Uterus (tissue), 4 donors: ENCODE measurements around the gene MIOS. TPM values are rescaled to one million over a fixed set of nuclear protein-coding genes. Genes with fewer than 3 reads are reported as not detected.

Experiments
- DNase-seq, 2 donors: peaks; one replicate each; pipeline ENCODE4 v3.0.0-alpha.2; 2019 to 2020
- H3K27ac ChIP-seq, 2 donors: fragments of 200-600 bp; sonication (generic); 1 replicate in 1 of 2; 2 replicates in 1 of 2; pipeline ENCODE4 v1.5.1; 2016 to 2018
- H3K27me3 ChIP-seq, 2 donors: fragments of 200-600 bp; sonication (generic); one replicate each; pipeline ENCODE4 v1.5.1; 2018 to 2019; ENCODE audit warnings: control low read depth in 1 of 2
- H3K36me3 ChIP-seq, 2 donors: fragments of 200-600 bp; sonication (generic); one replicate each; pipeline ENCODE4 v1.5.1; 2019; ENCODE audit warnings: control low read depth in 1 of 2
- H3K4me1 ChIP-seq, 2 donors: fragments of 200-600 bp; sonication (generic); one replicate each; pipeline ENCODE4 v1.5.1; 2018 to 2019; ENCODE audit warnings: control low read depth in 1 of 2
- H3K4me3 ChIP-seq, 2 donors: fragments of 200-600 bp; sonication (generic); 1 replicate in 1 of 2; 2 replicates in 1 of 2; pipeline ENCODE4 v1.5.1; 2018 to 2019; ENCODE audit warnings: mild to moderate bottlenecking in 1 of 2
- H3K9me3 ChIP-seq, 2 donors: fragments of 200-600 bp; sonication (generic); one replicate each; pipeline ENCODE4 v1.5.1; 2019; ENCODE audit warnings: control low read depth in 1 of 2
- POLR2A ChIP-seq, 2 donors: fragments of 450-650 bp; IDR thresholded peaks; one replicate each; pipeline ENCODE4 v1.6.1; 2016; ENCODE audit warnings: antibody characterized with exemption in 2 of 2, mild to moderate bottlenecking in 1 of 2, moderate library complexity in 1 of 2
- intact Hi-C: fragments of 100-400 bp; cut with DNase I; formaldehyde crosslinking; loops from one replicate; pipeline ENCODE4 v1.15.1; 2023; ENCODE audit warnings: low total_unique reads
- total RNA-seq, 4 donors: library from RNA; depleted of rRNA in 3 of 4; stranded (reverse); fragments of >200 nt in 3 of 4; gene quantifications; one replicate each; pipeline versions ENCODE4 v1.1.0 to v1.2.4, GENCODE V29; 2014 to 2023
- TF ChIP-seq, protein P1 (sequence below), 4 experiments: fragments of 200-600 bp in 2 of 4; fragments of 450-650 bp in 2 of 4; sonication (generic) in 2 of 4; IDR thresholded peaks; one replicate each; pipeline ENCODE4 v1.5.1; 2016 to 2019; ENCODE audit warnings: antibody characterized with exemption in 4 of 4, mild to moderate bottlenecking in 2 of 4, moderate library complexity in 1 of 4
- donor health status: DM: yes; HTN: yes; CAD: no.

Gene MIOS
- total RNA-seq, 4 donors from 2014 or later, result 13.2 to 124 (median 28.5) TPM

DNA sequence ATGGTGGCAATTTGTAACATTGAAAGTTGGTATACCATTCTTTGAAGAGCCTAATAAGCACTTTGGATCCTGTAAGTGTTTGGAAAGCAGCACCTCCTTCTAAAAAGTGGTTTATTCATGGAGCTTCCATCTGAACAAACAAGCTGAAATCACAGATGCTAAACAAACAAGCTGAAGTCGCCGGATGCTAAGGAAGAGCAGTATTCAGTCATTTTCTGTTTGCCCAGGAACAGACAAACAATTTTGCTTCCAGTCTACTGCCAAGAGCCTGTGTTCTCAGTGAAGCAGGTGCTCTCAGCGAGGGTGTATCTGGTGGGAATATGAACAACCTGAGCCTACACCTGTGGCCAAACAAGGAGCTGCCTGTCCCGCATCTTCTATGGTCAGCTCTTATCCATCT is 37.4 kb upstream of the MIOS start:
- intact Hi-C loops, result no loop called here
- Histone ChIP-seq H3K4me3 (no peak overlapping the region), H3K9me3 (no peaks in the 10 kb centered on the region), H3K36me3 (no peaks in the 10 kb centered on the region), H3K27ac (no peak overlapping the region), H3K4me1 (no peaks in the 10 kb centered on the region), H3K27me3 (no peaks in the 10 kb centered on the region)
- DNase-seq, result no peak
- TF ChIP-seq POLR2A (IDR thresholded peaks at IDR 0.05), result no peak
- TF ChIP-seq, protein P1, sequence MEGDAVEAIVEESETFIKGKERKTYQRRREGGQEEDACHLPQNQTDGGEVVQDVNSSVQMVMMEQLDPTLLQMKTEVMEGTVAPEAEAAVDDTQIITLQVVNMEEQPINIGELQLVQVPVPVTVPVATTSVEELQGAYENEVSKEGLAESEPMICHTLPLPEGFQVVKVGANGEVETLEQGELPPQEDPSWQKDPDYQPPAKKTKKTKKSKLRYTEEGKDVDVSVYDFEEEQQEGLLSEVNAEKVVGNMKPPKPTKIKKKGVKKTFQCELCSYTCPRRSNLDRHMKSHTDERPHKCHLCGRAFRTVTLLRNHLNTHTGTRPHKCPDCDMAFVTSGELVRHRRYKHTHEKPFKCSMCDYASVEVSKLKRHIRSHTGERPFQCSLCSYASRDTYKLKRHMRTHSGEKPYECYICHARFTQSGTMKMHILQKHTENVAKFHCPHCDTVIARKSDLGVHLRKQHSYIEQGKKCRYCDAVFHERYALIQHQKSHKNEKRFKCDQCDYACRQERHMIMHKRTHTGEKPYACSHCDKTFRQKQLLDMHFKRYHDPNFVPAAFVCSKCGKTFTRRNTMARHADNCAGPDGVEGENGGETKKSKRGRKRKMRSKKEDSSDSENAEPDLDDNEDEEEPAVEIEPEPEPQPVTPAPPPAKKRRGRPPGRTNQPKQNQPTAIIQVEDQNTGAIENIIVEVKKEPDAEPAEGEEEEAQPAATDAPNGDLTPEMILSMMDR (IDR thresholded peaks at IDR 0.05), result no peak

GRCh38 chr7:7533831-7534430 is 32.8 kb upstream of the MIOS start:
- H3K9me3 ChIP-seq, result no peaks in the 10 kb centered on the region
- intact Hi-C loops, result no loop called here
- no peaks in the 10 kb centered on the region for H3K36me3 ChIP-seq
- no peaks in the 10 kb centered on the region for H3K4me1 ChIP-seq
- H3K4me3 ChIP-seq, result no peak overlapping the region
- DNase-seq, result no peak
- no peaks in the 10 kb centered on the region for H3K27me3 ChIP-seq
- H3K27ac ChIP-seq, result no peak overlapping the region
- no peak for TF ChIP-seq POLR2A (IDR thresholded peaks at IDR 0.05)
- TF ChIP-seq, protein P1 (IDR thresholded peaks at IDR 0.05), result no peak

GRCh38 chr7:7535691-7536090 is 31.0 kb upstream of the MIOS start, which contains the start of gene COL28A1:
Gene COL28A1, minus strand, starts transcription at chr7:7535873. Its CDS starts 2,998 bp downstream, at chr7:7532875.
- no peaks in the 10 kb centered on the region for H3K36me3 ChIP-seq
- H3K27ac ChIP-seq, result no peak within 1 kb of the TSS
- TF ChIP-seq, protein P1 (IDR thresholded peaks at IDR 0.05), result no peak
- no peak for TF ChIP-seq POLR2A (IDR thresholded peaks at IDR 0.05)
- no peaks in the 10 kb centered on the region for H3K9me3 ChIP-seq
- no peak within 1 kb of the TSS for H3K4me3 ChIP-seq
- intact Hi-C loops, result no loop called here
- no peak for DNase-seq
- H3K27me3 ChIP-seq, result no peaks in the 10 kb centered on the region
- H3K4me1 ChIP-seq, result no peaks in the 10 kb centered on the region

DNA sequence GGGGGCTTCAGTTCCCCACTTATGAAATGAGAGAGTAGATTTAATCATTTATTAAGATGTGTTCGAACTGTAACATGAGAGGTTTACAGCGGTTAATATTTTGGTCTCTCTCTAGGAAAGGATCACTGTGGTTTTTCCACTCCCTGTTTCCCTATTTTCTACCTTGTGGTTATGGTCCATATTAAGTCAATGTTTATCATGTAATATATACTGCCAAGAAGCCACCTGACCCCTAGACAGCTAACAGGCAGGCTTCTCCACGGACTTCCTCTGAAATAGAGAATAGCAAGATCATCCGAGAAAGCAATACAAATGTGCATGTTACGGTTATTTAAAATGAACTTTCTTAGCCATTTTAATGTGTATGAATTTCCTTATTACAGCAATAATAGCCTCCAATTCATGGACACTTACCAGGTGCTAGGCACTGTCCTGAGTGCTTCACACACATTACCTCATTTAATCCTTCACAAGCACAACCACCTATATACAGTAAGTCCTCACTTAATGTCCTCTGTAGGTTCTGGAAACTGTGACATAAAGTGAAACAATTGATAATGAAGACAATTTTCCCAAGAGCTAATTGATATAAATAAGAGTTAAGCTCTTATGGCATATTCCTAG is 30.2 kb upstream of the MIOS start:
- H3K4me1 ChIP-seq, result no peaks in the 10 kb centered on the region
- DNase-seq, result no peak
- H3K36me3 ChIP-seq, result no peaks in the 10 kb centered on the region
- H3K27ac ChIP-seq, result no peak overlapping the region
- H3K27me3 ChIP-seq, result no peaks in the 10 kb centered on the region
- intact Hi-C loops, result no loop called here
- no peak overlapping the region for H3K4me3 ChIP-seq
- TF ChIP-seq, protein P1 (IDR thresholded peaks at IDR 0.05), result no peak
- TF ChIP-seq POLR2A (IDR thresholded peaks at IDR 0.05), result no peak
- H3K9me3 ChIP-seq, result no peaks in the 10 kb centered on the region

DNA sequence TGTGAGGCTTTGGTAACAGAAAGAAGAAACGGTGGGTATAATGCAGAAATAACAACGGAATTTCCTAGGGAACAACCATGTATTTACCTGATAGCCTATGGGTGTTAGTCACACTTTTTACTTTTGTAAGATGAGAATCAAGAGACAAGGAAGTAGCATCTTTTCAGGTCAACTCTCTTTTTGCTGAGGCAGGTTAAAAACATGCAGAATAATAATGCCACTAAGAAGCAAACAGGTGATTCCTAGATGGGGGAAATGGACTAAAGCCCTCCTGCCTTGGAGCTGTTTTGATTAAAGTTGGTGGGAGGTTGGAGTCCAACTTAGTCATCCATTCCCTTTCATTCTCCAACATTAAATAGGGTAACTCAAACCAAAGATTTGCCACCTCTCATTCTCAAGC is 29.0 kb upstream of the MIOS start:
- DNase-seq, result no peak
- intact Hi-C loops, result no loop called here
- Histone ChIP-seq H3K4me1 (no peaks in the 10 kb centered on the region), H3K4me3 (no peak overlapping the region), H3K9me3 (no peaks in the 10 kb centered on the region), H3K36me3 (no peaks in the 10 kb centered on the region), H3K27me3 (no peaks in the 10 kb centered on the region), H3K27ac (no peak overlapping the region)
- TF ChIP-seq POLR2A (IDR thresholded peaks at IDR 0.05), result no peak
- TF ChIP-seq, protein P1 (IDR thresholded peaks at IDR 0.05), result no peak
